ENCODE measurements around the gene ITGB3.

- TF ChIP-seq CTCF (IDR thresholded peaks at IDR 0.05) (no peak), EP300 (IDR thresholded peaks at IDR 0.05) (no peak)
Measured at GRCh38 chr17:47324224-47325020, 70.8 kb downstream of the ITGB3 start.
